ENCODE measurements around the gene MYO7B. TPM values are rescaled to one million over a fixed set of nuclear protein-coding genes. Genes with fewer than 3 reads are reported as not detected.

Gene MYO7B
- polyA plus RNA-seq, 1 of the 3 experiments (the other 2 are of a cell fraction), result 0.08 TPM

GRCh38 chr2:127645395-127646291, 110.2 kb downstream of the MYO7B start, which contains the start of gene GPR17:
GPR17 (plus strand) TSS chr2:127646153; CDS start chr2:127650736, 4,583 bp downstream.
- Histone ChIP-seq H3K27me3 (ENCODE audit: insufficient read depth) (no peaks in the 10 kb centered on the region), H3K9me2 (no peaks in the 10 kb centered on the region), H3K4me1 (ENCODE audit: control insufficient read depth in 1 of 2, insufficient read depth in 2 of 2, low read depth in 1 of 2, low read length in 1 of 2) (peaks cover 0 to 40% of the 10 kb centered on the region in 2 experiments; a peak in 1 of 4 replicates), H3K9me3 (no peaks in the 10 kb centered on the region), H3K9ac (no peak within 1 kb of the TSS), H3K4me3 (ENCODE audit: low read depth in 2 of 2, low read length in 1 of 2) (no peak within 1 kb of the TSS), H3K27ac (ENCODE audit: low read depth in 2 of 2, low read length in 1 of 2) (no peak within 1 kb of the TSS), H3F3A (replicated peaks; ENCODE audit: insufficient read depth) (no peaks in the 10 kb centered on the region), H2AFZ (ENCODE audit: low read depth) (no peak within 1 kb of the TSS), H3K79me2 (ENCODE audit: insufficient read depth) (no peaks in the 10 kb centered on the region), H3K36me3 (replicated peaks in 1 of 2; ENCODE audit: control insufficient read depth in 1 of 2, insufficient read depth in 2 of 2, low read length in 1 of 2) (no peaks in the 10 kb centered on the region), H4K20me1 (ENCODE audit: insufficient read depth) (no peaks in the 10 kb centered on the region), H3K4me2 (no peak within 1 kb of the TSS)
- no peak for DNase-seq
- TF ChIP-seq ELF1 (IDR thresholded peaks at IDR 0.05) (no peak), FOXJ3 (CRISPR knock-in tag; IDR thresholded peaks at IDR 0.05) (no peak), FOXM1 (IDR thresholded peaks at IDR 0.05; ENCODE audit: low read depth) (no peak), EZH2phosphoT487 (IDR thresholded peaks at IDR 0.05; ENCODE audit: borderline replicate concordance, low read depth) (no peak), CHD2 (IDR thresholded peaks at IDR 0.05; ENCODE audit: low read length, partially characterized antibody) (no peak), POLR2AphosphoS5 (IDR thresholded peaks at IDR 0.05; ENCODE audit: low read depth, low read length) (no peak), TAF1 (IDR thresholded peaks at IDR 0.05; ENCODE audit: borderline replicate concordance, low read depth, low read length) (no peak), RCOR1 (IDR thresholded peaks at IDR 0.05; ENCODE audit: low read length) (no peak), IRF3 (IDR thresholded peaks at IDR 0.05; ENCODE audit: low read depth, low read length) (no peak), TEAD4 (IDR thresholded peaks at IDR 0.05; ENCODE audit: borderline replicate concordance, insufficient read depth) (no peak), PBX3 (IDR thresholded peaks at IDR 0.05) (no peak), MAX (IDR thresholded peaks at IDR 0.05; ENCODE audit: low read depth) (no peak), FOSL2 (IDR thresholded peaks at IDR 0.05; ENCODE audit: borderline replicate concordance, low read depth) (no peak), YY1 (IDR thresholded peaks at IDR 0.05; ENCODE audit: low read depth) (no peak), NRF1 (IDR thresholded peaks at IDR 0.05; ENCODE audit: low read depth, low read length) (no peak), TCF12 (IDR thresholded peaks at IDR 0.05) (no peak), NFIC (IDR thresholded peaks at IDR 0.05; ENCODE audit: borderline replicate concordance) (no peak), EP300 (IDR thresholded peaks at IDR 0.05; ENCODE audit: borderline replicate concordance in 1 of 2, low read depth in 1 of 2, low read length in 1 of 2) (no peak)
- WGBS (ENCODE audit: low lambda C conversion rate), result 90% methylated on average over 8 of the region's 37 CpGs
- POLR2A ChIA-PET, result no interaction called here
- CTCF ChIA-PET, result interaction anchor here (2.2 kb wide), 1 partner anchor 50 kb away, joined by 7 read pairs; no protein-coding TSS in a partner anchor
